Nephron progenitor cell (in vitro differentiated cells): ENCODE measurements around the gene SWAP70.
A peak's percentile ranks its signal among the peaks of the same experiment; 100 is the strongest.

Source experiments
- DNase-seq: peaks from one replicate; pipeline ENCODE4 v3.0.0; 2021
- H3K27ac Mint-ChIP-seq: 2 replicates; pipeline ENCODE4 v1.8.0; 2021; ENCODE audit warnings: mild to moderate bottlenecking, moderate library complexity, mixed read lengths
- H3K27me3 Mint-ChIP-seq: 2 replicates; pipeline ENCODE4 v1.8.0; 2021; ENCODE audit warnings: mild to moderate bottlenecking, low read depth, mixed read lengths; ENCODE audit not compliant: poor library complexity
- H3K36me3 Mint-ChIP-seq: 2 replicates; pipeline ENCODE4 v1.8.0; 2021; ENCODE audit warnings: low read depth, mixed read lengths
- H3K4me1 Mint-ChIP-seq: 2 replicates; pipeline ENCODE4 v1.8.0; 2021; ENCODE audit warnings: mixed read lengths
- H3K4me3 Mint-ChIP-seq: 2 replicates; pipeline ENCODE4 v1.8.0; 2021; ENCODE audit warnings: mild to moderate bottlenecking, moderate library complexity, mixed read lengths
- H3K9me3 Mint-ChIP-seq: 2 replicates; pipeline ENCODE4 v1.8.0; 2021; ENCODE audit warnings: mild to moderate bottlenecking, moderate library complexity, mixed read lengths
- CTCF ChIP-seq: fragments of 200-600 bp; sonication (generic); IDR thresholded peaks from 2 replicates; pipeline ENCODE4 v1.5.0; 2021; ENCODE audit warnings: antibody characterized with exemption

SWAP70 gene

DNA sequence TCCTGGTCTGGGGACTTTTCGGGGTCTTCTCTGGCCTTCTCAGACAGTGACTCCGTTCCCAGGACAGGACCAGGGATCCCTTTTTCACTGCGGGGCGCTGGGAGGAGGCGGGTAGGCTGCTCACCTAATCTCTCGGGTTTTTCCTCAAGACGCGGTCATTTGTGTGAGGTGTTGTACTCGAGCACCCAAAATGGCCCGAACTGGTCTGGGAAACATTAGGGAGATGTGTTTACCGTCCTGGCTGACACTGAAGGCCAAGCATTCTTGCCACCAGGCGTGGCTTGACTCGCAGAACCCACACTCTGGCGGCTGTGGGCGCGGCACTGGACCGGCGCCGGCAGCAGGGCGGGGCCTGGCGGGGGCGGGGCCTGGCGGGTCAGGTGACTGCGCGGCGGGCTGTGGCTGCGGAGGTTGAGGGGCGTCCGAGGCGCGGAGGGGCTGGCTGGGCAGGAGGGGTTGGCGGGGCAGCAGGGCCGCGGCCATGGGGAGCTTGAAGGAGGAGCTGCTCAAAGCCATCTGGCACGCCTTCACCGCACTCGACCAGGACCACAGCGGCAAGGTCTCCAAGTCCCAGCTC lies at the start of gene SWAP70:
Gene SWAP70 (plus strand): TSS at position 379 of the 577 bp plus-strand sequence. CDS start 103 bp downstream, at position 482.
- TF ChIP-seq CTCF, result no peak
- Mint-ChIP-seq H3K36me3 (peaks cover 32% of the 10 kb centered on the region), H3K9me3 (peaks cover 42% of the 10 kb centered on the region), H3K27ac (peak within 1 kb of the TSS; percentile 53), H3K4me3 (peak within 1 kb of the TSS; percentile 90), H3K4me1 (peaks cover 20% of the 10 kb centered on the region), H3K27me3 (peaks cover 8% of the 10 kb centered on the region)
- peak; percentile 95 for DNase-seq

GRCh38 chr11:9615031-9615451 lies 48.8 kb upstream of the SWAP70 start:
- DNase-seq, result no peak
- no peak for TF ChIP-seq CTCF

DNA sequence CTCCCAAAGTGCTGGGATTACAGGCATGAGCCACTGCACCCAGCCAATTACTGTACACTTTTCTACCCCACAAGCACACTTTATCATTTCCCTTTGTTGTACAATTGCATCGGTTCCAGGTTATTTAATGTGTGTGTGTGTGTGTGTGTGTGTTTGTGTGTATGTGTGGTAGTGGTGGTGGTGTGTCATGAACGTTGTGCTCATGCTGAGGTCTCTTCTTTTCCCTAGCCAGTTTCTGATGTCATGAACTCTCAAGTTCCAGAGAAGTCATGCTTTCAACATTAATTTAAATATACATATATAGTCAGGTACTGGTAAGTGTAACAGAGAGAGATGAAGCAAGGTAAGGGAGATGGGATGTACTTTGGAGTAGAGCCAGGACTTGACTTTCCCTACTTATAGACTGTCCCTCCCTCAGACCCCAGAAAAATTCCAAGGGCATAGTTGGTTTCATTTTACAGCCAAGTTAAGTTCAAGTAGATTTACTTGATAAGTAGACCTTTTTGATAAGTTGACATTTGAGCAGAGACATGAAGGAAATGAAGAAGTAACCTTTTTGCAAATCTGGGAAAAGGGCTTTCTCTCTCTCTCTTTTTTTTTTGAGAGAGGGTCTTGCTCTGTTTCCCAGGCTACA lies 47.7 kb upstream of the SWAP70 start:
- DNase-seq, result no peak
- Mint-ChIP-seq H3K4me1 (peaks cover 32% of the 10 kb centered on the region), H3K27ac (no peak overlapping the region), H3K4me3 (no peak overlapping the region), H3K27me3 (peaks cover 11% of the 10 kb centered on the region), H3K36me3 (no peaks in the 10 kb centered on the region), H3K9me3 (no peaks in the 10 kb centered on the region)
- TF ChIP-seq CTCF, result no peak

More at GRCh38 chr11:9615031-9615451, 48.8 kb upstream of the SWAP70 start:
- Mint-ChIP-seq H3K4me3 (peak overlapping the region; percentile 85), H3K4me1 (peaks cover 32% of the 10 kb centered on the region), H3K36me3 (no peaks in the 10 kb centered on the region), H3K27ac (no peak overlapping the region), H3K27me3 (peaks cover 11% of the 10 kb centered on the region), H3K9me3 (no peaks in the 10 kb centered on the region)

GRCh38 chr11:9616858-9617257 lies 47.0 kb upstream of the SWAP70 start:
- peaks cover 11% of the 10 kb centered on the region for H3K27me3 Mint-ChIP-seq
- no peak overlapping the region for H3K4me3 Mint-ChIP-seq
- peaks cover 5% of the 10 kb centered on the region for H3K9me3 Mint-ChIP-seq
- no peak overlapping the region for H3K27ac Mint-ChIP-seq
- peaks cover 37% of the 10 kb centered on the region for H3K4me1 Mint-ChIP-seq
- no peak for TF ChIP-seq CTCF
- H3K36me3 Mint-ChIP-seq, result peaks cover 2% of the 10 kb centered on the region
- DNase-seq, result no peak

- TF ChIP-seq CTCF, result no peak
- no peak for DNase-seq
- peaks cover 13% of the 10 kb centered on the region for H3K9me3 Mint-ChIP-seq
- peaks cover 39% of the 10 kb centered on the region for H3K4me1 Mint-ChIP-seq
- H3K27ac Mint-ChIP-seq, result peak overlapping the region; percentile 69
- no peak overlapping the region for H3K4me3 Mint-ChIP-seq
- H3K27me3 Mint-ChIP-seq, result peaks cover 14% of the 10 kb centered on the region
- H3K36me3 Mint-ChIP-seq, result peaks cover 6% of the 10 kb centered on the region
These were observed 45.9 kb upstream of the SWAP70 start for GRCh38 chr11:9617940-9618339.

DNA sequence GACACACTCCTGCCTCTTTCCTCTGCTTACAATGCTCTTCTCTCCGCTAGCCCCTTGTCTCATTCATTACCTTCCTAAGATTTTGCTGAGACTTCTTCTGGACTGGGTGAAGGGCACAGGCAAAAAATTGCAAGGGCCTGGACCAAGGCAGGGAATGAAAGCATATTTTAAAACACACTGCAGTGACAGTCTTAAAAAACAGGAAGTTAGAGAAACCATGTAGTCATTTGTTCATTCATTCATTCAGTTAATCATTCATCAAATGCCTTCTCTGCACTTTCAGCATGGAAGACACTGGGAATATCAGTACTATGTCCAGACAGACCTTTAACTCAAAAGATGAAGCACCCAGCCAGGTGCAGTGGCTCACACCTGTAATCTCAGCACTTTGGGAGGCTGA lies 44.9 kb upstream of the SWAP70 start:
- no peak overlapping the region for H3K27ac Mint-ChIP-seq
- no peak overlapping the region for H3K4me3 Mint-ChIP-seq
- no peak for DNase-seq
- H3K9me3 Mint-ChIP-seq, result peaks cover 14% of the 10 kb centered on the region
- peaks cover 7% of the 10 kb centered on the region for H3K36me3 Mint-ChIP-seq
- no peak for TF ChIP-seq CTCF
- H3K4me1 Mint-ChIP-seq, result peaks cover 29% of the 10 kb centered on the region
- H3K27me3 Mint-ChIP-seq, result peaks cover 14% of the 10 kb centered on the region
